ENCODE measurements around the gene ZMYND8.

DNA sequence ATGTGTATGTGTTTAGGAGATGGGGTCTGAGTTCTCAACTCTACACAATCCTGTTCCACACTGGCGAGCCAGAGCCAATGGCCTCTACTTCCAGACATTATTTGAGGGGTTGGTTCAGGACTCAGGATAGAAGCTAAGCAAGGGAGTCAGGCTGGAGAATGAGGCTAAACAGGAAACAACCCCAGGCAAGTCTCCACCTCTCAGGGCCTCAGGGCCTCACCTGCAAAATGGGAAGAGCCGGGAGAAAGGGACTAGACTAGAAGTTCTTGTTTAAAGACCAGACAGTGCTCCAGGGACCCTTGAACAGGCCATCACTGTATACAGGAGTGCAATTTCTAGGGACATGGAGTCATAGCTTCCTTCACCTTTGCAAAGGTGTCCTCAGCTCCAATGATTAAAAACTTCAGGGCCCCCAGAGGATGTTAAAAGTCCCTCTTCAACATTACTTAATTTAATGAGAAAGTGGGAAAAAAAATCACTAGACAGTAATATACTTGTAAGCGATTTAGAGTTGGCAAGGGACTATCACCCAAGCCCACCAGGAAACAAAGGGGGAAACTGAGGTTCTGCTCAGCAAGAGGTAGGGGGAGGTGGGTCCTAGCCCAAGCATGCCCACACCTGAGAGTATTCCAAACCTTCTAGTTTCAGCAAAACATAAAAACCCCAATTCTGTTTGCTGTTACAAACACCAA lies 41.7 kb downstream of the ZMYND8 start:
- TF ChIP-seq EZH2phosphoT487 (IDR thresholded peaks at IDR 0.05; ENCODE audit: insufficient read depth, low read depth) (no peak), EZH2 (IDR thresholded peaks at IDR 0.05; ENCODE audit: insufficient read depth, poor library complexity, severe bottlenecking) (no peak)

All from GM23248 (cell line).